HT-29 (cell line): ENCODE measurements around the gene SMARCC2. TPM values are rescaled to one million over a fixed set of nuclear protein-coding genes. Genes with fewer than 3 reads are reported as not detected.
A peak's percentile ranks its signal among the peaks of the same experiment; 100 is the strongest.

ENCODE experiments used
- DNase-seq: peaks from one replicate; pipeline ENCODE4 v3.0.0-alpha.2; 2015; ENCODE audit warnings: low spot score
- total RNA-seq: library from RNA; depleted of rRNA; stranded (reverse); fragments of >200 nt; shearing (Covaris generic); gene quantifications from 2 replicates; pipeline ENCODE4 v1.2.3, GENCODE V29; 2014

SMARCC2 gene
- total RNA-seq, 1 experiment from 2014 or later: 20.2 TPM

GRCh38 chr12:56152756-56153677 lies 36.3 kb downstream of the SMARCC2 start:
- no peak for DNase-seq

GRCh38 chr12:56152132-56152755 lies 37.0 kb downstream of the SMARCC2 start, which contains the start of gene MYL6B:
Gene MYL6B, plus strand, starts transcription at chr12:56152587. Its CDS starts 1,332 bp downstream, at chr12:56153919.
- peak; percentile 92 for DNase-seq

GRCh38 chr12:56151672-56152131 lies 37.6 kb downstream of the SMARCC2 start:
- peak; percentile 87 for DNase-seq

DNA sequence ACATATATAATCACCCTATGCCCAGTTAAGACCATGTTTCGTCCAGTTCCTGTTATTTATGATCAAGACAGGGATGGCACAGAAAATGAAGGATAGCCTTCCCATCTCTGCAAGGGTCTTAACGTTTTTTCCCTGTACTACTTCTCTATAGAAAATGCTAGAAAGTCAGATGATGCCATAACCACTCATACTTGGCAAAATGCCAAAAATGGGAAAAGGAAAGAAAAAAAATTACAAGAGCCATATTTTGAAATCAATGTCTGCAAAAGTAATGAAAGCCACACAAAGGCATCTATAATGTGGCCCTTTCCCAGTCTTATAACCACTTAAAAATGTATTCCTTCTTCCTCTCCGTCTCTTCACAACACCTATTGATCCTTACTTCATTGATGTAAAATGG lies 38.7 kb downstream of the SMARCC2 start:
- DNase-seq: no peak

DNA sequence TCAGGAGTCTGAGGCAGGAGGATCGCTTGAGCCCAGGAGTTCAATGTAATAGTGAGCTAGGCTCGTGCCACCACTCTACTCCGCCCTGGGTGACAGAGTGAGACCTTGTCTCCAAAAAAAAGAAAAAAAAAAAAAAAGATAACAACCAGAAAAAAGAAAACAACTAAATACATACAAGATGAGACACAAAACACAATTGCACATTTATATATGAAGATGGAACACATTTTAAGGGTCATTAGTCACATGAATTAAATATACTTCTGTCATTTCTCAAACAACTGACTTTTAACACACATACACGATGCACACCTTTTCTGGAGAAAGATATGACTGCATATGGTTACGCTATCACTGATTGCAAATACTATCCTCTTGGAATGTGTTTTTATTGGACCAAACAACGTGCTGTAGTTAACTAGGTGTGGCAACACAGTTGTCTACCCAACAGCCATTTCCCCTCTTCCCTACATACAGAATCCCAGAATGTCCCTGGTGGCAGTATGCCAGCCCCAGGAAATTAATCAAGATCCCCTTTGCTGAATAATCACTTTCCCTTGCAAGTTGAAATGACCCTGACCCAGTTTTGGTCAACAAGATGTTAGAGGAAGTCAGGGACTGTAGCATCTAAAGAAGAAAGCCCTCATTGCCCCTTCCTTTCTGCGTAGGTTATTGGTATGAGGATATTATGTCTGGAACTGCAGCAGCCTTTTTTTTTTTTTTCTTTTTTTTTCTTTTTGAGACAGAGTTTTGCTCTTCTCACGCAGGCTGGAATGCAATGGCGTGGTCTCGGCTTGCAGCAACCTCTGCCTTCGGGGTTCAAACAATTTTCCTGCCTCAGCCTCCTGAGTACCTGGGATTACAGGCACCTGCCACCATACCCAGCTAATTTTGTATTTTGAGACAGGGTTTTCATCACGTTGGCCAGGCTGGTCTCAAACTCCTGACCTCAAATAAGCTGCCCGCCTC lies 42.5 kb downstream of the SMARCC2 start:
- DNase-seq: no peak

DNA sequence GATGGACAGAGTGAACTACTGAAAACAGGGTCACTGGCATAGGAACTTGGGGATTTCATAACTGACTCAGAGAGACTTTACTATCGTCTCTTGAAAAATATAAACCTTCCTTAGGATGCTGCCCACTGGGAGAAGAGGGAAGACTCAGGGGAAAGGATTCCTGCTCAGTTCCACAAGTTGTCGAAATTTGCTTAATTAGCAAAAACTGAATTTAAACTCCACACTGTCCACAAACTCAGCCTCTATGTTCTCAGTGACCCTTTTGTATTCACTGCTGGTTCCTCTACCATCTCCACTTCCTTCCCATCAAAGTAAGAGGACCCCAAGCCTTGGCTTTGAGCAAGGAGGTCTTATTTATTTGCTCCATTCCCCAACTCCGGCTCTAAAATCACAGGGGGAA lies 44.1 kb downstream of the SMARCC2 start:
- DNase-seq: no peak

DNA sequence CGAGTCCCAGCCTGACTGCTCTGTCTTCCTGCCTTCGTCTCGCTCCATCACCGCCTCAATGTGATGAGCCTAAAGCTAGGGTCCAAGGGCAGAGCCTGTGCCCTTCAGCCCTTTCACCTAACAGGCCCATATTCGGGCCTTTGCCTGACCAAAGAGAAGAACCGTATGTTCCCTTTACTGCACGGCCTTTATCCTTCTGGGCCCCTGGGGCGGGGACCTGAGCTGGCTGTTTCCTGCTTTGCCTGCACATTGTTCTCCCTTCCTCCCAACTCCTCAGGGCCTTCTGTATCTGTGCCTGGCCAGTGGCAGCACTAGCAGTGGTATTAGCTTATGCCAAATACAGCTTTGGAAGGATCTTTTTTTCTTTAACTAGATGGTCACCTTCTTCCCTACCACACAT lies 45.4 kb downstream of the SMARCC2 start:
- no peak for DNase-seq

DNA sequence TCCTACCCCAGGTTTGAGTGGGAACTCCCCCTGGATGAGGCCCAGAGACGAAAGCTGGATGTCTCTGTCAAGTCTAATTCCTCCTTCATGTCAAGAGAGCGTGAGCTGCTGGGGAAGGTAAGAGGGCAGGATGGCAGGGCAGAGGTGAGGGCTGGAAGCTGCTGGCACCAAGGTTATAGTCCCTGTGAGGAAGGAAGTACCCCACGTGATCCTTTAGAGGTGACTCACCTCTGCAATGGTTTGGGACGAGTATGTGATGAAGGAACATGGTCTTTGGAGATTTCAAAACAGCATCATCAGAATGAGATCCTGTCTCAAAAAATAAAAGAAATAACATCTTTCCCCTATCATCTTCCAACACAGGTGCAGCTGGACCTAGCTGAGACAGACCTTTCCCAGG lies 46.1 kb downstream of the SMARCC2 start:
- DNase-seq: no peak

DNA sequence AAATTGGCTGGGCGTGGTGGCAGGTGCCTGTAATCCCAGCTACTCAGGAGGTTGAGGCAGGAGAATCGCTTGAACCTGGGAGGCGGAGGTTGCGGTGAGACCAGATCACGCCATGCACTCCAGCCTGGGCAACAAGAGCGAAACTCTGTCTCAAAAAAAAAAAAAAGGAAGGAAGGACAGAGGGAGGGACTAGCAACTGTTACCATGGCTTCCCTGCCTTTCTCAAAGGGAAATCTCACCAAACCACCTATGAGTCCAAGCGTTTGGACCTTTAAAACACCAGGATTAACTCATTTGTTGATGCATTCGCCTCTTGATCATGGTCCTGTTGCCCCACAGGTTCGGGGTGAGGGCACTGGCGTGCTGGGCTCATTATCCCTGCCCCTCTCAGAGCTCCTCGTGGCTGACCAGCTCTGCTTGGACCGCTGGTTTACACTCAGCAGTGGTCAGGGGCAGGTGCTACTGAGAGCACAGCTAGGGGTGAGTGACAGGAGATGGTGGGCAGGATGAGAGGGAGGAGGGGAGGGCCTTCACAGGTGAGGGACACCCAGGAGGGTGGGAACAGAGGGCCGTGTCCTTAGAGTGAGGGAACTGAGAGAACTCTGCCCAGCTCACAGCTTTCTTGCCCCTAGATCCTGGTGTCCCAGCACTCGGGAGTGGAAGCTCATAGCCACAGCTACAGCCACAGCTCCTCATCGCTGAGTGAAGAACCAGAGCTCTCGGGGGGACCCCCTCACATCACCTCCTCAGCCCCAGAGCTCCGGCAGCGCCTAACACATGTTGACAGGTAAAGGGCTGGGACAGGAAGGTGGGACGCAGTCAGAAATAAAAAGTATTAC lies 47.1 kb downstream of the SMARCC2 start:
- no peak for DNase-seq

DNA sequence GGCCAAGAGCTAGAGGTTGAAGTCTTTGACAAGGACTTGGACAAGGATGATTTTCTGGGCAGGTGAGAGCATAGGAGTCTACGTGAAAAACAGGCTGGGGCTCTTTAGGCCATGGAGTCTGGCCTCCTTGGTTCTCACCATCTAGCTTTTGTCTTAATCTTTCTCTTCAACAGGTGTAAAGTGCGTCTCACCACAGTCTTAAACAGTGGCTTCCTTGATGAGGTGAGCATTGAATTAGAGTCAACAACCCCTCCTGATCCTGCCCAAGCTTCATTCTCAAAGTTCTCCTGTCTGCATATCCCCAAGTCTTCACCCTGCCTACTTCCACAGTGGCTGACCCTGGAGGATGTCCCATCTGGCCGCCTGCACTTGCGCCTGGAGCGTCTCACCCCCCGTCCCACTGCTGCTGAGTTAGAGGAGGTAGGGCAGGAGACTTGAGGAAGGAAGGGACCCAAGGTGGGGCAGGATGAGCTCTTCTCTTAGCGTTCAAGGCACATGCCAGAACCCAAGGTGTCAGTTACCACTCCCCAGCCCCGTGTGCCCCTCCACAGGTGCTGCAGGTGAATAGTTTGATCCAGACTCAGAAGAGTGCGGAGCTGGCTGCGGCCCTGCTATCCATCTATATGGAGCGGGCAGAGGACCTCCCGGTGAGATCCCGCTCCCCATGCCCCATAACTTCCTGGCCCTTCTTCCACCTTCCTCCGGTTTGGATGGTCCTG lies 51.3 kb downstream of the SMARCC2 start:
- no peak for DNase-seq

DNA sequence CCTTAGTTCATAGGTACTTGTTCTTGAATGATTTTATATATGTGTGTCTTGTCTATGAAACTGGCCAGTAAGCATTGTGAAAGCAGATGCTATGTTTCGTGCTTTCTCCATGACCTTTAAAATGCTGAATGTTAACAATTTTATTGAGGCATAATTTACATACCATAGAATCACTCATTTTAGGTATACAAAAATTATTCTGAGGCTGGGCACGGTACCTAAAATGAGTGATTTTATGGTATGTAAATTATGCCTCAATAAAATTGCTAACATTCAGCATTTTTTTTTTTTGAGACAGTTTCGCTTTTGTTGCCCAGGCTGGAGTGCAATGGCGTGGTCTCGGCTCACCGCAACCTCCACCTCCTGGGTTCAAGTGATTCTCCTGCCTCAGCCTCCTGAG lies 54.4 kb downstream of the SMARCC2 start:
- no peak for DNase-seq

DNA sequence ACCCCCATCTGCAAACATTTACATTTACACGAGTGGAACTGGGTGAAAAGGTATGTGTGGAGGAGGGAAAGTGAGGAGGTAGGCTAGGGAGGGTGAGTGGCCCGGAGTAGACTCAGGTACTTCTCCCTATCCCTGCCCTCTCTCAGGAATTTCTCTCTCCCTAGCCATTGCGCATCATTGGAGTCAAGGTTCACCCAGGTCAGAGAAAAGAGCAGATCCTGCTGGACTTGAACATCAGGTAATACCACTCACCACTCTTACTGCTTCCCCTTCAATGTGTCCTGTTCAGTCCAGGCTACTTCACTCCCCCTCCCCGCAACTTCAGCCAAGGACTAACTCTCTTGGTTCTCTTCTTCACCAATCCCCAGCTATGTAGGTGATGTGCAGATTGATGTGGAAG lies 58.4 kb downstream of the SMARCC2 start:
- DNase-seq: no peak

DNA sequence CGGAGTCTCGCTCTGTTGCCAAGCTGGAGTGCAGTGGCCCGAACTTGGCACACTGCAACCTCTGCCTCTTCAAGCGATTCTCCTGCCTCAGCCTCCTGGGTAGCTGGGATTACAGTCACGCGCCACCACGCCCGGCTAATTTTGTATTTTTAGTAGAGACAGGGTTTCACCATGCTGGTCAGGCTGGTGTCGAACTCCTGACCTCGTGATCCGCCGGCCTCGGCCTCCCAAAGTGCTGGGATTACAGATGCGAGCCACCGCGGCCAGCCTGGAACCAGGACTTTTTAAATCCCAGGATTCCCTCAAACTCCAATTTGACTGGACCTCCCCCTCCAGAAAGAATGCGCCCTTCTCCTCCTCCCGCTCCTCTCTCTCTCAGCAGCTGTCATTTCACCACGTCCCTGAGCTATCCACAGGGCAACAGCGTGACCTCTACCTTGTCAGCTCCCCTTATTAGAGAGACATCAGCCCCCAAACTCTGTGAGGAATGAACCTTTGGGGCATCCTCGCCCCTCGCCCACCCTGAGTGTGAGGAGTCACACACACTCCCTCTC lies 59.3 kb downstream of the SMARCC2 start:
- no peak for DNase-seq

DNA sequence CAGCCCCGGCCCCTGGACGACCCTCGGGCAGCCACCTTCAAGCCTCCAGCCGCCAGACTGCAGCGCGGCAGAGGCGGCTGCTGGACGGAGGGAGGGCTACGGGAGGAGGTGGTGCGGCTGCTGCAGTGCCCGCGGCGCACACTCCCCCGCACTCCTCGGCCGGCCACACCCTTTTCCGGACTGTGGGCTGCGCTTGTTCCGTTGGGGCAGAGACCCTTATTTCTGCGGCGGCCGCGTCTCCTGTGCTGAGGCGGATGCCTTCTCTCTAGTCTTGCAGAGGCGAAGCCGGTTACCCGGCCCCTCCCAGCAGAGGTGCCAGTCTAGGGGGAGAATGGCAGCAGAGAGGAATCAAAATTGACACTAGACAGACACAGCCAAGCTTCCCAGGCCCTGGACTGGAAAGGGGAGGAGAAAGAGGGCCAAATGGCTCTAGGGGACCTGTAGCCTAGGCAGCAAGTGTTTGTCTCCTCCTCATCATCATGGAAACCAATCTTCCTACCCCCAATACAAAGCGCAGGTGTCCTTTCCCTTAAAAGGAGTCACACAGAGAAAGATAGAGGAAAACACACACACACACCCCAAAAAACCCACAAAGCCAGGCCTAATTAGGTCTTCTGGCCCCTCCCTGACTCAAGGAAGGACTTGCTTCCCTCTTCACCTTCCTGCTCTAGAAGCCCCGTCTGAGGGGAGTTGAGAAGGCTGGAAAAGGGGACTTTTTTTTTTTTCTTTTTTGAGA lies 59.9 kb downstream of the SMARCC2 start:
- DNase-seq: no peak

GRCh38 chr12:56128670-56129205 lies 60.5 kb downstream of the SMARCC2 start:
- peak; percentile 50 for DNase-seq

DNA sequence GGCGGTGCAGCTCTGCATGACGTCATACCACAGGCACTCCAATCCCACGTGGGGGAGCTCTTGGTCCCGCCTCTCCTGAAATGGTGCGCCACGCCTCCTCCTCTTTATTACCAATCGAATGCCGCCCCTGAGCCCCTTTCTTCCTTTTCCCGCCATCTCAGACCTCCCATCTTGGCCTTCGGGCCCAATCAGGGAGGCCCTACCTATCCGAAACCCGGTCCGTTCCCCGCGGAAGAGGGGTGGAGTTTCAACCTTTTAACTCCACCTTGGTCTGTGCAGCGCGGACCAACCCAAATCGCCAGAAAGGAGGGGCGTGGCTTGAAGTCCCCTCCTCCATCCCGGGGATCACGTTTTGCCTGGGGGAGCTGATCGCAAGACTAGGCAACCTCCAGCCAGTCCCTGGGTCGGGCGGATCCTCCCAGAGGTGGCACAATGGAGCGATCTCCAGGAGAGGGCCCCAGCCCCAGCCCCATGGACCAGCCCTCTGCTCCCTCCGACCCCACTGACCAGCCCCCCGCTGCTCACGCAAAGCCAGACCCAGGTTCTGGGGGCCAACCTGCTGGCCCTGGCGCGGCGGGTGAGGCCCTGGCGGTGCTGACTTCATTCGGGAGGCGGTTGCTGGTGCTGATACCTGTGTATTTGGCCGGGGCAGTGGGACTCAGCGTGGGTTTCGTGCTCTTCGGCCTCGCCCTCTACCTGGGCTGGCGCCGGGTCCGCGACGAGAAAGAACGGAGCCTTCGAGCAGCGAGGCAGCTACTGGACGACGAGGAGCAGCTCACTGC lies 61.2 kb downstream of the SMARCC2 start, which contains the start of gene ESYT1:
Gene ESYT1, plus strand, starts transcription at position 380 of the 782 bp plus-strand sequence. Its CDS starts 53 bp downstream, at position 433.
- DNase-seq: peak; percentile 99

DNA sequence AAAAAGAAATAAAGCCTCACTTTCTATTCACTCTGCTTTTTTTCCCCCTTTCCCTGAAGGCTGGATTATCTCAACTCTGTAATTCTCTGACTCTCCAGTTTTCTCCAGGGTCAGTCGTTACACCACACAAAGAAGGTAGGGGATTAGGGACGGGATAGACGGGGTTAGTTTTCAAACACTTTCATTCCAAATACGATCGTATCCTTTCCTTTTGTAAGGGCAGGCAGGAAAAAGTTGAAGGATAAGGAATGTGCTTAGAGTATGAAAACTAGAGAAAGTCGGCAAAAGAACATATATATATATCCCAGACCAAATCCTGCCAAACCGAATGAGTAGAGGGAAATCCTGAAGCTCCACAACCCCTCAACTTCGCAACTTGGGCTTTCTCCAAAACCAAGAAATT lies 61.8 kb downstream of the SMARCC2 start:
- no peak for DNase-seq
